GM12875 (cell line): ENCODE results near the gene CDK17.
"Not testable (repeated sequence)": the region's sequence is repeated elsewhere in the genome, so short reads cannot be mapped to it uniquely, and the experiment has no call there.

ENCODE experiments used
- H3K4me3 ChIP-seq: one replicate; pipeline ENCODE4 v1.5.1; 2011; ENCODE audit warnings: low read depth, low read length, control low read depth
- TF ChIP-seq, protein P1 (sequence below): IDR thresholded peaks from 2 replicates; pipeline ENCODE4 v1.5.1; 2011; ENCODE audit warnings: low read depth, mild to moderate bottlenecking, control low read depth, inconsistent platforms, low read length, moderate library complexity, borderline replicate concordance; ENCODE audit not compliant: insufficient read depth

CDK17 gene

DNA sequence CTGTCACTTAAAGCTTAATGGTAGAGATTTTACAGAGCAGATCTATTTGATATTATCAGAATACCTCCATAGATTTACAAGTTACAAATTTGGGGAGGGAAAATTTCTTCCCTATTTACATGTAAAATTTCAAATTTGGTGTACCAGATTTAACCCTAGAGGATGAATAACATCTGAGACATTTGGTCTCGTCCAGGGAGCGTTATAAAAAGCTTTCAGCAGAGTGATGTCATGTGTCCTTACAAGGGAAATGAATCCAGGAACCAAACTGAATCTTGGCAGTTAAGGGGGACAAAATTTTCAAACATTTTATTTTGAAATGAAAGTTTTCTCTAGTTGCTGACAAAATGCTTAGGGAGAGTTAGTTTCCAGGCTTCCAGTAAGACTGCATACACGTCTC lies 4.5 kb upstream of the CDK17 start:
- TF ChIP-seq, protein P1, sequence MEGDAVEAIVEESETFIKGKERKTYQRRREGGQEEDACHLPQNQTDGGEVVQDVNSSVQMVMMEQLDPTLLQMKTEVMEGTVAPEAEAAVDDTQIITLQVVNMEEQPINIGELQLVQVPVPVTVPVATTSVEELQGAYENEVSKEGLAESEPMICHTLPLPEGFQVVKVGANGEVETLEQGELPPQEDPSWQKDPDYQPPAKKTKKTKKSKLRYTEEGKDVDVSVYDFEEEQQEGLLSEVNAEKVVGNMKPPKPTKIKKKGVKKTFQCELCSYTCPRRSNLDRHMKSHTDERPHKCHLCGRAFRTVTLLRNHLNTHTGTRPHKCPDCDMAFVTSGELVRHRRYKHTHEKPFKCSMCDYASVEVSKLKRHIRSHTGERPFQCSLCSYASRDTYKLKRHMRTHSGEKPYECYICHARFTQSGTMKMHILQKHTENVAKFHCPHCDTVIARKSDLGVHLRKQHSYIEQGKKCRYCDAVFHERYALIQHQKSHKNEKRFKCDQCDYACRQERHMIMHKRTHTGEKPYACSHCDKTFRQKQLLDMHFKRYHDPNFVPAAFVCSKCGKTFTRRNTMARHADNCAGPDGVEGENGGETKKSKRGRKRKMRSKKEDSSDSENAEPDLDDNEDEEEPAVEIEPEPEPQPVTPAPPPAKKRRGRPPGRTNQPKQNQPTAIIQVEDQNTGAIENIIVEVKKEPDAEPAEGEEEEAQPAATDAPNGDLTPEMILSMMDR = no peak
- no peak overlapping the region for H3K4me3 ChIP-seq

DNA sequence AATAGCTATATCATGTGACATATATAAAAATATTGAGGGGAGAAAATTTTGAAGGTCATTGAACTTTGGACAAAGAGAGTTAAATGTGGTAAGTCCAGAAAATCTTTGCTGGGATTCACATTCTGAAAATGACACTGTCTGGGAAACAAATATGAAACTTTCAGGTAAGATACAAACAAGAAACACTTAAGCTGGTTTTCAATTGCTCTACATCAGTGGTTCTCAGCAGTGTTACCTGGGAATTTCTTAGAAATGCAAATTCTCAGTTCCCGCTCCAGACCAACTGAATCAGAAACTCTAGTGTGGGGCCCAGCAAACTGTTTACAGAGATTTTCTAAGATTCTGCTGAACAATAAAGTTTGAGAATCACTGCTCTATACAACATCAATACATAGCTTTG lies 3.6 kb upstream of the CDK17 start:
- TF ChIP-seq, protein P1 = no peak

DNA sequence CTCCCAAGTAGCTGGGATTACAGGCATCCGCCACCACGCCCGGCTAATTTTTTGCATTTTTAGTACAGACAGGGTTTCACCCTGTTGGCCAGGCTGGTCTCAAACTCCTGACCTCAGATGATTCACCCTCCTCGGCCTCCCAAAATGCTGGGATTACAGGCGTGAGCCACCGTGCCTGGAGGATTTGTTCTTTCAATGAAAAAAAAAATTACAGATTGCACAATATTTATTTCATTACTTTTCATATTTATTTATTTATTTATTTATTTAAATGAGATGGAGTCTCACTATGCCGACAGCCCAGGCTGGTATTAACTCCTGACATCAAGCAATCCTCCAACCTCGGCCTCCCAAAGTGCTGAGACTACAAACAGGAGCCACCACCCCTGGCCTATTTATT lies 2.3 kb upstream of the CDK17 start:
- not testable (repeated sequence) for H3K4me3 ChIP-seq

More for the DNA sequence above, 3.6 kb upstream of the CDK17 start:
- no peak overlapping the region for H3K4me3 ChIP-seq

DNA sequence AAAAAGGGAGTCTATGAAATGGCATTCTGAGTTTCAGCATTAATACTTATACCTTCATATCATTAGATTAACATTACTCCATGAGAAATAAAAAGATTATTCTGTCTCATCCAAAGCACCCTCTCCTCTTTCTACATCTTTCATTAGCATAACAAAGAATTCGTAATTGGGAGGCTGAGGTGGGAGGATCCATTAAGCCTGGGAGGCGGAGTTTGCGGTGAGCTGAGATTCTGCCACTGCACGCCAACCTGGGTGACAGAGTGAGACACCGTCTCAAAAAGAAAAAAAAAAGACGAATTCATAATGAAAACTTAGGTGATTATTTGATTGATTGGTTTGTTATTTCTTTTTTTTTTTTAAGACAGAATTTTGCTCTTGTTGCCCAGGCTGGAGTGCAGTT lies 1.8 kb upstream of the CDK17 start:
- TF ChIP-seq, protein P1 = no peak
- no peak overlapping the region for H3K4me3 ChIP-seq

DNA sequence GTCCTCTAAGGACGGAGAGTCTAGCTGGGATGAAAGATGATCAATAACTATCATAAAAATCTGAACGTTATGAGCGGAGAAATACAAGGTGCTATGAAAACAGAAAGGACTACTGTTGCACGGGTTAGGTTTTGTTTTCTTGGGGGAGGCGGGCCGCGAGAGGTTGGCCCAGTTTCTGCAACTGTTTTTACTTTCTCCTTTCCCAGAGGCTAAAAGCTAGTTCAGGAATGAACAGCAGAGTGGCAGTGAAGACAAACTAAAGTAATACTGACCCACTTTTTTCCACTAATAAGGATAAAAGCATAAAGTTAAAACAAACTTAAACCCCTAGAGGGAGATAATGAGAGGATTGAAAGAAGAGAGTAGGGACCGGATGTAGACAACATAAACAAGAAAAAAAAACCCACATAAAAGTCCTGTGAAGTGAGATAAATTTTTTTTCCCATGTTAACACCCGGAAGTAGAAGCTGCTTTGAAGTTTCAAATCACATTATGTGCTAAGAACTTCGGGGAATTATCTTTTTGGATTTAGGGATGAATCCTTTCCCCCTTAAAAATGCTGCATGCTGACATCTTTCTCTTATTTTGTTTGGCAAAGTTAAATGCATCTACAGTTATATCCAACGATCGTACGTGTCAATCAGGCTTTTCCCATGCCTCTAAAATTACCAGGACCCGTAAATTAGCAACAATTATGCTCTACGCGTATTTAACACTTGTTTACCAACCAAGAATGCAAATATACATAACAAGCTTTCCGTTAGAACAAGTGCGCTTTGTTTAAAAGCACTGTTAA lies 1.0 kb upstream of the CDK17 start:
- TF ChIP-seq, protein P1 = no peak
- H3K4me3 ChIP-seq = peak overlapping the region; percentile 70

DNA sequence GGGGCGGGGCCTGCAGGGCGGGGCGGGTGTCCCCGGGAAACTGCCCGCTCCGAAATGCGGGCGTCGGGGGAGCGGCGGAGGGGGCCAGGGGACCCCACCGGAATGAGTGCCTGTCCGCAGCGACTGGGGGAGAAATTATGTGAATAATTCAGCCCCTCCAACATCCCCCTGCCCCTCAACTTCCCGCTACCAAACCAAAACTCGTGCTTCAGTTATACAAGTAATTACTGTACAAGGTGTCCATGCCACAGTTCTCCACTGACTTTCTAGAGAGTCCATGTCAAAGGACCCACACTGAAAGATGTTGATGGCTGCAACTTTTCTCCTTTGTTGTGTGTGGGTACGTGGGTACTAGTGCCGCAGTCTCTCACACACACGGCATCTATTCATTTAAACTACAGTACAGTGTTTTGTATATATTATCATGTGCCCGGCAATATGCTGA lies 414 bp upstream of the CDK17 start:
- peak overlapping the region; percentile 70 for H3K4me3 ChIP-seq
- TF ChIP-seq, protein P1 = no peak

DNA sequence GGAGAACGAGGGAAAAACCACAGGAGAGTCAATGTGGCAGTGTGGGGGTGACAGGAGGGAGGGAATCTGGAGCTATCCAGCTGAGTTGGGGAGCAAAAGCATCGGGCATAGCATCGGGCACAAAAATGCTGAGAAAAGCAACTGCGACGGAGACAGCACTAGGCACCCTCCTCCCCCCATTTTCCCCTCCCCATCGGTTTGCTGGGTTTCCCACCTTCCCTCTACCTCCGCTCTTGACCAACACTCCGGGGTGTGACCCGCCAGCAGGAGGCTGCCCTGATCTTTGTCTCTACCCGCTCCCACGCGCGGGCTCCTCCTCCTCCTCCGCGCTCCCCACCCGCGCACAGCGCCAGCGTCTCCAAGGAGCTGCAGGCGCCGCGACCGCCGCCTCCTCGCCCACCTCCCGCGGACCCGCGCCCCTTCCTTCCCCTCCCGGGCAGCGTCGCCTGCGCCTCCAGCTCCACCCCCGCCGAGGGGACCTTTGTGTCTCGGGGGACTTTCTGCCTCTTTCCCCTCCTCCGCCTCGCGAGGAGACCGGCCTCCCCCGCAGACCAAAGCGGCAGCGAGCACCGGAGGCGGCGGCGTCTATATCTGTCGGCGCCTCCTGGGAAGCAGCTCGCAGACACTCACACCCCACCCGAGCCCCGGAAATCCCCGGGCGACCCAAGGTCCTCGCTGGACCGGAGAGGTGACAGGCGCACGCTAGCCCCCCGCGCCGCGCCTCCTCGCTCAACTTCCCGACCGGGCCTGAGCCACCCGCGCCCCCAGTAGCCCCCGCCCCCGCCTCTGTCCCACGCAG lies 920 bp downstream of the CDK17 start:
- H3K4me3 ChIP-seq = peak overlapping the region; percentile 70
- TF ChIP-seq, protein P1 = peak; percentile 14; the same call in 1 of the 2 replicates
